ENCODE data around the gene RRBP1. TPM values are rescaled to one million over a fixed set of nuclear protein-coding genes. Genes with fewer than 3 reads are reported as not detected.

The RRBP1 gene
- total and polyA plus RNA-seq, 2 experiments from 2014 or later, result 193 to 242 TPM

- no peaks in the 10 kb centered on the region for H3K9me3 ChIP-seq (ENCODE audit: low read depth)
- H4K20me1 ChIP-seq (ENCODE audit: insufficient read depth, poor library complexity, severe bottlenecking), result no peaks in the 10 kb centered on the region
- peaks cover 8% of the 10 kb centered on the region for H3K4me1 ChIP-seq (ENCODE audit: insufficient read depth)
- H3K9me2 ChIP-seq (replicated peaks; ENCODE audit: insufficient read depth), result no peaks in the 10 kb centered on the region
- no peak overlapping the region for H3K4me3 ChIP-seq
- DNase-seq (ENCODE audit: low spot score), result no peak
- no peak overlapping the region for H3K27ac ChIP-seq
- 89% methylated on average over 1 of the region's 1 CpG for WGBS (ENCODE audit: low lambda C conversion rate, missing lambda C conversion rate)
- TF ChIP-seq, protein P1, sequence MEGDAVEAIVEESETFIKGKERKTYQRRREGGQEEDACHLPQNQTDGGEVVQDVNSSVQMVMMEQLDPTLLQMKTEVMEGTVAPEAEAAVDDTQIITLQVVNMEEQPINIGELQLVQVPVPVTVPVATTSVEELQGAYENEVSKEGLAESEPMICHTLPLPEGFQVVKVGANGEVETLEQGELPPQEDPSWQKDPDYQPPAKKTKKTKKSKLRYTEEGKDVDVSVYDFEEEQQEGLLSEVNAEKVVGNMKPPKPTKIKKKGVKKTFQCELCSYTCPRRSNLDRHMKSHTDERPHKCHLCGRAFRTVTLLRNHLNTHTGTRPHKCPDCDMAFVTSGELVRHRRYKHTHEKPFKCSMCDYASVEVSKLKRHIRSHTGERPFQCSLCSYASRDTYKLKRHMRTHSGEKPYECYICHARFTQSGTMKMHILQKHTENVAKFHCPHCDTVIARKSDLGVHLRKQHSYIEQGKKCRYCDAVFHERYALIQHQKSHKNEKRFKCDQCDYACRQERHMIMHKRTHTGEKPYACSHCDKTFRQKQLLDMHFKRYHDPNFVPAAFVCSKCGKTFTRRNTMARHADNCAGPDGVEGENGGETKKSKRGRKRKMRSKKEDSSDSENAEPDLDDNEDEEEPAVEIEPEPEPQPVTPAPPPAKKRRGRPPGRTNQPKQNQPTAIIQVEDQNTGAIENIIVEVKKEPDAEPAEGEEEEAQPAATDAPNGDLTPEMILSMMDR (IDR thresholded peaks at IDR 0.05; ENCODE audit: poor library complexity), result no peak
- TF ChIP-seq EZH2 (IDR thresholded peaks at IDR 0.05; ENCODE audit: borderline replicate concordance) (no peak), EZH2phosphoT487 (IDR thresholded peaks at IDR 0.05; ENCODE audit: low read depth, severe bottlenecking, unreplicated experiment) (no peak)
- H3K27me3 ChIP-seq, result no peaks in the 10 kb centered on the region
- H3K79me2 ChIP-seq, result no peaks in the 10 kb centered on the region
- no peak overlapping the region for H3K4me2 ChIP-seq
- H2AFZ ChIP-seq, result no peak overlapping the region
- H3K36me3 ChIP-seq (replicated peaks; ENCODE audit: insufficient read depth, low read depth), result no peaks in the 10 kb centered on the region
Observed at GRCh38 chr20:17696287-17696686, 14.2 kb upstream of the RRBP1 start.

DNA sequence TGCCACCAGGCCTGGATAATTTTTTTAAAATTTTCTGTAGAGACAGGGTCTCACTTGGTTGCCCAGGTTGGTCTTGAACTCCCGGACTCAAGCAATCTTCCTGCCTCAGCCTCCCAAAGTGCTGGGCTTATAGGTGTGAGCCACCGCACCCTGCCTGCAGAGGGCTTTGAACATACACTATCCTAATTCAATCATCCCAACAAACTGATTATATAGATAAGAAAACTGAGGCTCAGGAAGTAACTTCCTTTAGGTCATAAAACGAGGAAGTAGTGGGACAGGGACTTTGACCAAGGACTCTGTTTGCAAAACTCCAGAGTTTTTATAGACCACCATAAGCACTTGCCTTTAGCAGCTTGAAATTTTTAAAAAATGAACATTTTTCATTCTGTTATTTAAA, 12.7 kb upstream of the RRBP1 start:
- H4K20me1 ChIP-seq (ENCODE audit: insufficient read depth, poor library complexity, severe bottlenecking), result no peaks in the 10 kb centered on the region
- no peak for DNase-seq (ENCODE audit: low spot score)
- no peak overlapping the region for H3K27ac ChIP-seq
- 85% methylated on average over 3 of the region's 3 CpGs for WGBS (ENCODE audit: low lambda C conversion rate, missing lambda C conversion rate)
- H2AFZ ChIP-seq, result no peak overlapping the region
- no peak overlapping the region for H3K4me2 ChIP-seq
- H3K36me3 ChIP-seq (replicated peaks; ENCODE audit: insufficient read depth, low read depth), result no peaks in the 10 kb centered on the region
- H3K9me3 ChIP-seq (ENCODE audit: low read depth), result no peaks in the 10 kb centered on the region
- peaks cover 8% of the 10 kb centered on the region for H3K4me1 ChIP-seq (ENCODE audit: insufficient read depth)
- no peaks in the 10 kb centered on the region for H3K27me3 ChIP-seq
- TF ChIP-seq, protein P1 (IDR thresholded peaks at IDR 0.05; ENCODE audit: poor library complexity), result no peak
- TF ChIP-seq EZH2 (IDR thresholded peaks at IDR 0.05; ENCODE audit: borderline replicate concordance) (no peak), EZH2phosphoT487 (IDR thresholded peaks at IDR 0.05; ENCODE audit: low read depth, severe bottlenecking, unreplicated experiment) (no peak)
- H3K9me2 ChIP-seq (replicated peaks; ENCODE audit: insufficient read depth), result no peaks in the 10 kb centered on the region
- no peak overlapping the region for H3K4me3 ChIP-seq
- H3K79me2 ChIP-seq, result no peaks in the 10 kb centered on the region

DNA sequence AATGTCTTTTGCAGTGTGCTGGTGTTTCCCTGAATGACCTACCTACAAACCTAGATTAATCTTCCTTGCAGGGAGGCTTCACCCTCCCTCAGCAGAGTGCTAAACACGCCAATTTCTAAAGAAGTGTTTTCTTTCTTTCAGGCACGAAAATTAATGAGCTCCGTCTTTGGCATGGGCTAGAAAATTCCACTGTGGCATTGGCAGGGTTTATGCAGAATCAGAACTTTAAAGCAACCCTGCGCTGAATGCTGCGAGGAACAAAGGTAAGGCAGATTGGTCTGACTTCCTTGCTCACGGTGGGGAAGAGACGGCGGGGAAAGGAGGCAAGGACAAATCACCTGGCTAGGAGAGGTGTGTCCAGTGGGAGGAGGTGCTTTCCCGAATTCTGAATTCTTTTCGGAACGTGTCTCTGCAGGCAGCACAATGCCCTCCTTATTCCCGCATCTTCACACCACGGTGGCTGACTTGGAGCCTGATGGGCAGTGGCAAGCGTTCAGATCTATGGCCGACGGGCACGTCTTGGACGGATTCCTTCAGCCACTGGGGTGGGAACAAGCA, 11.5 kb upstream of the RRBP1 start:
- H3K4me2 ChIP-seq, result no peak overlapping the region
- no peak overlapping the region for H3K4me3 ChIP-seq
- no peak overlapping the region for H3K27ac ChIP-seq
- no peaks in the 10 kb centered on the region for H3K36me3 ChIP-seq (replicated peaks; ENCODE audit: insufficient read depth, low read depth)
- TF ChIP-seq, protein P1 (IDR thresholded peaks at IDR 0.05; ENCODE audit: poor library complexity), result no peak
- TF ChIP-seq EZH2 (IDR thresholded peaks at IDR 0.05; ENCODE audit: borderline replicate concordance) (no peak), EZH2phosphoT487 (IDR thresholded peaks at IDR 0.05; ENCODE audit: low read depth, severe bottlenecking, unreplicated experiment) (no peak)
- no peaks in the 10 kb centered on the region for H3K27me3 ChIP-seq
- WGBS (ENCODE audit: low lambda C conversion rate, missing lambda C conversion rate), result 81% methylated on average over 18 of the region's 18 CpGs
- H3K4me1 ChIP-seq (ENCODE audit: insufficient read depth), result peaks cover 4% of the 10 kb centered on the region
- H3K79me2 ChIP-seq, result no peaks in the 10 kb centered on the region
- DNase-seq (ENCODE audit: low spot score), result no peak
- H3K9me3 ChIP-seq (ENCODE audit: low read depth), result no peaks in the 10 kb centered on the region
- no peak overlapping the region for H2AFZ ChIP-seq
- no peaks in the 10 kb centered on the region for H3K9me2 ChIP-seq (replicated peaks; ENCODE audit: insufficient read depth)
- no peaks in the 10 kb centered on the region for H4K20me1 ChIP-seq (ENCODE audit: insufficient read depth, poor library complexity, severe bottlenecking)

All from hepatocyte (in vitro differentiated cells).